CD4-positive, alpha-beta T cell (primary cell): ENCODE data around the gene ARHGEF6. TPM values are rescaled to one million over a fixed set of nuclear protein-coding genes. Genes with fewer than 3 reads are reported as not detected.

Experiments used
- ATAC-seq: fragments of 200-7000 bp; cut with Tn5 transposase; one replicate; pipeline ENCODE4 v1.10.0; 2022; ENCODE audit warnings: mild to moderate bottlenecking; ENCODE audit not compliant: poor library complexity
- CTCF ChIA-PET: fragments of 350-600 bp; sonication (Branson Sonifier 250); formaldehyde crosslinking; loops from one replicate; lab custom pipeline; 2021; ENCODE audit warnings: antibody characterized with exemption, inconsistent platforms; lab: Charles Lee
- POLR2A ChIA-PET: fragments of 350-600 bp; sonication (Branson Sonifier 250); formaldehyde crosslinking; loops from one replicate; lab custom pipeline; 2021; ENCODE audit warnings: antibody characterized with exemption, inconsistent platforms; lab: Charles Lee
- DNase-seq, 14 experiments: peaks; one replicate each; pipeline ENCODE4 v3.0.0-alpha.2; 2013 to 2020; ENCODE audit warnings: mixed read lengths in 2 of 14
- H3K27ac ChIP-seq, 2 donors: one replicate each; pipeline versions ENCODE4 v1.5.1 to v1.7.0; 2013; ENCODE audit warnings: low read length in 2 of 2, low read depth in 1 of 2, mild to moderate bottlenecking in 1 of 2
- H3K27me3 ChIP-seq, 2 experiments: 1 replicate in 1 of 2; 2 replicates in 1 of 2; pipeline versions ENCODE4 v1.6.1 to v1.7.0; 2013; ENCODE audit warnings: low read length in 2 of 2, control low read depth in 1 of 2, mild to moderate bottlenecking in 1 of 2, moderate library complexity in 1 of 2; ENCODE audit not compliant: insufficient read depth in 2 of 2, control insufficient read depth in 1 of 2
- H3K36me3 ChIP-seq: one replicate; pipeline ENCODE4 v1.6.1; 2013; ENCODE audit warnings: low read length, control low read depth; ENCODE audit not compliant: insufficient read depth
- H3K4me1 ChIP-seq: one replicate; pipeline ENCODE4 v1.6.1; 2013; ENCODE audit warnings: low read length, control low read depth; ENCODE audit not compliant: insufficient read depth
- H3K4me3 ChIP-seq: one replicate; pipeline ENCODE4 v1.5.1; 2013; ENCODE audit warnings: mild to moderate bottlenecking, low read length, moderate library complexity
- H3K9me3 ChIP-seq, 2 experiments: 1 replicate in 1 of 2; 2 replicates in 1 of 2; pipeline versions ENCODE4 v1.6.1 to v1.7.0; 2013; ENCODE audit warnings: low read length in 2 of 2, mild to moderate bottlenecking in 2 of 2, control low read depth in 1 of 2, moderate library complexity in 1 of 2; ENCODE audit not compliant: control insufficient read depth in 1 of 2, insufficient read depth in 1 of 2
- H3K27ac Mint-ChIP-seq: one replicate; pipeline ENCODE4 v1.8.0; 2020; ENCODE audit warnings: mixed read lengths
- H3K27me3 Mint-ChIP-seq: one replicate; pipeline ENCODE4 v1.8.0; 2021; ENCODE audit warnings: mixed read lengths
- H3K36me3 Mint-ChIP-seq: one replicate; pipeline ENCODE4 v1.8.0; 2021; ENCODE audit warnings: low read depth, mixed read lengths
- H3K4me1 Mint-ChIP-seq: one replicate; pipeline ENCODE4 v1.8.0; 2021; ENCODE audit warnings: low read depth, mixed read lengths
- H3K4me3 Mint-ChIP-seq: one replicate; pipeline ENCODE4 v1.8.0; 2020; ENCODE audit warnings: mild to moderate bottlenecking, mixed read lengths
- H3K9me3 Mint-ChIP-seq: one replicate; pipeline ENCODE4 v1.8.0; 2020; ENCODE audit warnings: mixed read lengths
- intact Hi-C, 2 experiments: fragments of 100-400 bp; cut with DNase I in 1 of 2; cut with micrococcal nuclease in 1 of 2; formaldehyde crosslinking; loops; one replicate each; pipeline versions ENCODE4 v1.15.1 to v1.9.0; 2023 to 2025; cut with DNase I, micrococcal nuclease
- total RNA-seq, 174 experiments: library from RNA in 2 of 174; stranded (reverse) in 2 of 174; gene quantifications; one replicate each; pipeline ENCODE4 v1.2.3 and lab custom pipeline; 2021 to 2026
- TF ChIP-seq, protein P1 (sequence below): fragments of 200-600 bp; IDR thresholded peaks from one replicate; pipeline ENCODE4 v1.8.0; 2022; ENCODE audit warnings: antibody characterized with exemption, mild to moderate bottlenecking

ARHGEF6 gene
- total RNA-seq, 2 experiments from 2014 or later = 43.3 to 45.3 TPM

DNA sequence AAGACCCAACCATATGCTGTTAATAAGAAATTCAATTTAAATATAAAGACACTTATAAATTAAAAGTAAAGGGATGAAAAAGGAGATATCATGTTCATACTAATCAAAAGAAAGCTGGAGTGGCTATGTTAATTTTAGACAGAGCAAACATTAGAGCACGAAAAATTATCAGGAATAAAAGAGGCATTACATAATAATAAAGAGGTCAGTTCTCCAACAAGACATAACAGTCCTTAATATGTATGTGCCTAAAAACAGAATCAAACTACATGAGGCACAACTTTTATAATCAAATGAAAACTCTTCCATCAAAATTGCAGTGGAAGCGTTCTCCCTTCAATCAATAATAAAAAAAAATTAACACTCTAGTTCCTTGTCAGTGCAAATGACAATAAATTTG, 62.6 kb downstream of the ARHGEF6 start:
- H3K36me3 ChIP-seq = peaks cover 2% of the 10 kb centered on the region
- no peaks in the 10 kb centered on the region for H3K27me3 ChIP-seq
- no peaks in the 10 kb centered on the region for H3K9me3 ChIP-seq
- H3K4me1 Mint-ChIP-seq = peaks cover 62% of the 10 kb centered on the region
- no peak overlapping the region for H3K27ac ChIP-seq
- H3K4me3 ChIP-seq = no peak overlapping the region
- ChIA-PET POLR2A (no interaction called here), CTCF (interaction anchor here (1.0 kb wide), 1 partner anchor 11 kb away, joined by 3 read pairs; no protein-coding TSS in a partner anchor)
- peak overlapping the region; percentile 97 for H3K27ac Mint-ChIP-seq
- no peak overlapping the region for H3K4me3 Mint-ChIP-seq
- H3K4me1 ChIP-seq = peaks cover 17% of the 10 kb centered on the region
- peaks cover 2% of the 10 kb centered on the region for H3K9me3 Mint-ChIP-seq
- ATAC-seq = no peak
- no peaks in the 10 kb centered on the region for H3K27me3 Mint-ChIP-seq
- TF ChIP-seq, protein P1, sequence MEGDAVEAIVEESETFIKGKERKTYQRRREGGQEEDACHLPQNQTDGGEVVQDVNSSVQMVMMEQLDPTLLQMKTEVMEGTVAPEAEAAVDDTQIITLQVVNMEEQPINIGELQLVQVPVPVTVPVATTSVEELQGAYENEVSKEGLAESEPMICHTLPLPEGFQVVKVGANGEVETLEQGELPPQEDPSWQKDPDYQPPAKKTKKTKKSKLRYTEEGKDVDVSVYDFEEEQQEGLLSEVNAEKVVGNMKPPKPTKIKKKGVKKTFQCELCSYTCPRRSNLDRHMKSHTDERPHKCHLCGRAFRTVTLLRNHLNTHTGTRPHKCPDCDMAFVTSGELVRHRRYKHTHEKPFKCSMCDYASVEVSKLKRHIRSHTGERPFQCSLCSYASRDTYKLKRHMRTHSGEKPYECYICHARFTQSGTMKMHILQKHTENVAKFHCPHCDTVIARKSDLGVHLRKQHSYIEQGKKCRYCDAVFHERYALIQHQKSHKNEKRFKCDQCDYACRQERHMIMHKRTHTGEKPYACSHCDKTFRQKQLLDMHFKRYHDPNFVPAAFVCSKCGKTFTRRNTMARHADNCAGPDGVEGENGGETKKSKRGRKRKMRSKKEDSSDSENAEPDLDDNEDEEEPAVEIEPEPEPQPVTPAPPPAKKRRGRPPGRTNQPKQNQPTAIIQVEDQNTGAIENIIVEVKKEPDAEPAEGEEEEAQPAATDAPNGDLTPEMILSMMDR = no peak
- intact Hi-C loops = loop anchor here in 1 of 2 experiments (10.0 kb wide), 1 partner anchor 47 kb away; no protein-coding TSS in a partner anchor
- DNase-seq = no peak
- H3K36me3 Mint-ChIP-seq = peaks cover 53% of the 10 kb centered on the region

DNA sequence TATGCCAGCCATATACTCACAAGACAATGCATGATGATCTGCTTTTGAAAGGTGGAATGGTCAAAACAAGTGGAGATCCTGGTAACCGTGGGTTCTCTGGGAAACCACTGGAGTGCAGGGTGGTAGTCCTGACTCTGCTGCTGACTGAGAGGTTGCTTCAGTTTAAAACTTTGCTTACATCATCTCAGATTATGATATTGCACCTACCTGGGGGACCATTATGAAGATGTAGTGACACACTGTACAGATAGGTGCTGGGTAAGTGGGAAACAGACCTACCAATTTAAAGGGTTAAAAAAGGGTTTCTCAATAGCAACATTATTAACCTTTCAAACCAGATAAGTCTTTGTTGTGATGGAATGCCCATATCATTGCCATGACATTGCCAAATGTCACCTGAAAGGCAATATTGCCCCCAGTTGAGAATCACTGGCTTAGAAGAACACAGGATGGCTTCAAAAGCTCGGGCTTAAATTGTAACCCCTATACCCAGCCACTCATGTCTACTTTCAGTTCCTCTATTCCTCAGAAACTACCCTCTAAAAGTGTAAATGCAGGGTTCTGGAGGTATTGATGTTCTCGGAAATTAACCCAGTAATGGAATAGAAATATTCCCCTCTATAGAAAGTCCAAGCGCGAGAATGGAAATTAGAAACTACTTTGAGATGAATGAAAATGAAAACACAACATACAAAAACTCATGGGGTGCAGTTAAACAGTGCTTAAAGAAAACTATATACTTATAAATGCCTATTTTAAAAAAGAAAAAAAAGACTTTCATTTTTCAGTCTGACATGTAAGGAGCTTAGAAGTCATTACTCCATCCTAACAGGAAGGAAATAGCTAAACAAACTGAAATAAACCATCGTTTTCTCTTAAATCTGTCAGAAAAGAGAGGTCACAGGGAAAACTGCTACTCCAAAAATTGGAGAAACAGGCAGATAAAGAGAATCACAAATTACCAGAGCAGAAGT, 65.8 kb downstream of the ARHGEF6 start:
- H3K9me3 Mint-ChIP-seq = no peaks in the 10 kb centered on the region
- DNase-seq (peak in 1 of 14 experiments; percentile 30), ATAC-seq (peak; percentile 40)
- CTCF ChIA-PET = interaction anchor here (0.9 to 1.0 kb wide), 2 partner anchors 10 to 51 kb away, joined by 3 read pairs; no protein-coding TSS in a partner anchor
- Histone ChIP-seq H3K36me3 (peaks cover 7% of the 10 kb centered on the region), H3K4me3 (peak overlapping the region; percentile 5), H3K27ac (peak overlapping the region; percentile 13 to 55), H3K9me3 (no peaks in the 10 kb centered on the region), H3K4me1 (peaks cover 32% of the 10 kb centered on the region), H3K27me3 (no peaks in the 10 kb centered on the region)
- TF ChIP-seq, protein P1 = no peak
- no peaks in the 10 kb centered on the region for H3K27me3 Mint-ChIP-seq
- intact Hi-C loops = loop anchor here in 1 of 2 experiments (5.0 to 10.0 kb wide), 2 partner anchors 50 to 212 kb away; no protein-coding TSS in a partner anchor
- H3K4me3 Mint-ChIP-seq = peak overlapping the region; percentile 71
- peaks cover 38% of the 10 kb centered on the region for H3K36me3 Mint-ChIP-seq
- POLR2A ChIA-PET = interaction anchor here (1.0 to 1.4 kb wide), 3 partner anchors 20 to 166 kb away, joined by 3 to 5 read pairs (median 3); partner anchors contain the start of gene RBMX
- peak overlapping the region; percentile 97 for H3K27ac Mint-ChIP-seq
- H3K4me1 Mint-ChIP-seq = peaks cover 73% of the 10 kb centered on the region

DNA sequence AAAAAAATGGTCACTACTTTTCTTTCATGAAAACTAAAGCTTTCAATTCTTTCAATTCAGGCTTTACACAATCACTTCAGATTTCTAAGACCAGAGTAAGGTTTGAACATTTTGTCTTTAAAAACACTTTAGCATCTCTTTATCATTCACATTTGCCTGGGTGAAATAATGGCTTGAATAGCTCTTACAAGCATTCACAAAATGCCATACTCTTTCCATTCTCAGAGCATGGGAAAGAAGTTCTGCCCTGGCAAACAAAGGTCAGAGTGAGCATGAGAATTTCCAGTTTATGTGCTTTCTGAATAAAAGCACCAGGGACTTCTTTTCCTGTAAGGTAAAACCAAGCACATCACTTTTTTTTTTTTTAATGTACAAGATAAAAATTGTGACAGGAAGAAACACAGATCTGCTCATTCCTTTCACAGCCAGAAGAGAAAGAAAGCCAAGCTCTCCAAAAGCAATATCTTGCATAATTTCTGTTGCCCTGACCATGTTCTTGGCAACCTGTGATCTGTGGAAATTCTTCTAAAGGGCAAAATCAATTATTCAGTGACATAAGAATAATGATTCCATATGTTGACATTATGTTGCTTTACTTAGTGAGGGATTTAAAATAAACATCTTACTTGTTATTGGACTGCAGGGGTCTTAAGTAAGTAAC, 68.0 kb downstream of the ARHGEF6 start:
- no peak for DNase-seq
- H3K27ac ChIP-seq = no peak overlapping the region
- ChIA-PET CTCF (interaction anchor here (1.6 kb wide), 1 partner anchor 12 kb away, joined by 5 read pairs; no protein-coding TSS in a partner anchor), POLR2A (interaction anchor here (0.6 to 0.9 kb wide), 2 partner anchors 178 to 197 kb away, joined by 3 read pairs; no protein-coding TSS in a partner anchor)
- H3K27me3 ChIP-seq = no peaks in the 10 kb centered on the region
- Mint-ChIP-seq H3K4me3 (peak overlapping the region; percentile 38), H3K4me1 (peaks cover 66% of the 10 kb centered on the region), H3K36me3 (peaks cover 43% of the 10 kb centered on the region), H3K9me3 (no peaks in the 10 kb centered on the region), H3K27ac (peak overlapping the region; percentile 81), H3K27me3 (no peaks in the 10 kb centered on the region)
- H3K36me3 ChIP-seq = peaks cover 14% of the 10 kb centered on the region
- intact Hi-C loops = loop anchor here in 1 of 2 experiments (5.0 to 10.0 kb wide), 2 partner anchors 52 to 215 kb away; no protein-coding TSS in a partner anchor
- no peaks in the 10 kb centered on the region for H3K9me3 ChIP-seq
- TF ChIP-seq, protein P1 = no peak
- ATAC-seq = no peak
- no peak overlapping the region for H3K4me3 ChIP-seq
- H3K4me1 ChIP-seq = peaks cover 38% of the 10 kb centered on the region
